ENCODE results near the gene HIGD1C. TPM values are rescaled to one million over a fixed set of nuclear protein-coding genes. Genes with fewer than 3 reads are reported as not detected.

Gene HIGD1C
- total RNA-seq, 4 donors from 2014 or later: not detected

GRCh38 chr12:50918584-50919316 lies 33.6 kb upstream of the HIGD1C start:
- no peaks in the 10 kb centered on the region for H3K36me3 ChIP-seq
- no peak overlapping the region for H3K4me3 ChIP-seq
- H3K27ac ChIP-seq (replicated peaks in 1 of 4): no peak overlapping the region
- WGBS: 67% methylated on average over 5 of the region's 5 CpGs
- intact Hi-C loops (cut with DNase I): no loop called here
- peaks cover 0 to 24% (median 14%) of the 10 kb centered on the region in 4 donors for H3K9me3 ChIP-seq
- H3K27me3 ChIP-seq: no peaks in the 10 kb centered on the region
- no peak for DNase-seq (ENCODE audit: extremely low spot score)
- peaks cover 19 to 26% (median 24%) of the 10 kb centered on the region in 4 donors for H3K4me1 ChIP-seq
- TF ChIP-seq EP300 (IDR thresholded peaks at IDR 0.05): no peak
- TF ChIP-seq CTCF (IDR thresholded peaks at IDR 0.05): no peak
- TF ChIP-seq POLR2A (IDR thresholded peaks at IDR 0.05; ENCODE audit: low read depth): no peak
- TF ChIP-seq POLR2AphosphoS5 (IDR thresholded peaks at IDR 0.05): no peak

GRCh38 chr12:50922820-50923219 lies 29.5 kb upstream of the HIGD1C start:
- TF ChIP-seq EP300 (IDR thresholded peaks at IDR 0.05) (no peak), CTCF (IDR thresholded peaks at IDR 0.05) (no peak), POLR2A (IDR thresholded peaks at IDR 0.05; ENCODE audit: low read depth) (no peak), POLR2AphosphoS5 (IDR thresholded peaks at IDR 0.05) (peak in 1 of 2 donors; percentile 83)
- peak overlapping the region; percentile 72 to 91 (median 83) for H3K4me3 ChIP-seq
- H3K36me3 ChIP-seq: no peaks in the 10 kb centered on the region
- peak overlapping the region; percentile 87 to 91 (median 88) for H3K27ac ChIP-seq (replicated peaks in 1 of 4)
- H3K4me1 ChIP-seq: peaks cover 24 to 39% (median 34%) of the 10 kb centered on the region in 4 donors
- no peaks in the 10 kb centered on the region for H3K27me3 ChIP-seq
- no peaks in the 10 kb centered on the region for H3K9me3 ChIP-seq
- DNase-seq (ENCODE audit: extremely low spot score): no peak
- 15% methylated on average over 3 of the region's 3 CpGs for WGBS
- intact Hi-C loops (cut with DNase I): loop anchor here (5.0 kb wide), 2 partner anchors 64 to 96 kb away; no protein-coding TSS in a partner anchor

DNA sequence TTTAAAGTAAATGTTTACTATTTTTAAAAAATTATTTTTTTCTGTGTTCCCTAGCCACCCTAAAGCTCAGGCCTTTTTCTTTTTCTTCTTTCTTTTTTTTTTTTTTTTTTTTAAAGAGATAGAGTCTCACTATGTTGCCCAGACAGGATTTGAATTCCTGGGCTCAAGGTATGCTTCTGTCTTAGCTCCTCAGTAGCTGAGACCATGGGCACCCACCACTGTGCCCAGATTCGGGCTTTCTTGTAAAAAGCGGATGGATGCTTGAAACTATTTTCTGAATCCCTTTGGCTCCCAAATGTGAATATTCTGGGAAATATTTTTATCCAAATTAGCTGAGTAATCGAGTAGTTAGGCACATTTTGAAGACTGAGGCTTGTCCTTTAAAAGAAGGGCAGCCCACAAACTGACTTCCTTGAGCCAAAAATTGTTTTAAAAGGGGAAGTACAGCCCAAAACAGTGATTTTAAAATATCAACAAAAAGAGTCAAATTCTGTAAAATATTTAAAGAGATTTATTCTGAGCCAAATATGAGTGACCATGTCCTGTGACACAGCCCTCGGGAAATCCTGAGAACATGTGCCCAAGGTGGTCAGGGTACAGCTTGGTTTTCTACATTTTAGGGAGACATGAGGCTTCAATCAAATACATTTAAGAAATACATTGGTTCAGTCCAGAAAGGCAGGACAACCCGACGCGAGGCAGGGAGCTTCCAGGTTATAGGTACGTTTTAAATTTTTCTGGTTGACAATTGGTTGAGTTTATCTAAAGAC lies 28.8 kb upstream of the HIGD1C start:
- no peaks in the 10 kb centered on the region for H3K27me3 ChIP-seq
- DNase-seq (ENCODE audit: extremely low spot score): no peak
- TF ChIP-seq POLR2AphosphoS5 (IDR thresholded peaks at IDR 0.05): no peak
- no peak for TF ChIP-seq POLR2A (IDR thresholded peaks at IDR 0.05; ENCODE audit: low read depth)
- TF ChIP-seq CTCF (IDR thresholded peaks at IDR 0.05): no peak
- no peak for TF ChIP-seq EP300 (IDR thresholded peaks at IDR 0.05)
- H3K4me3 ChIP-seq: peak overlapping the region; percentile 72 to 91 (median 83)
- peak overlapping the region; percentile 87 to 91 (median 88) for H3K27ac ChIP-seq (replicated peaks in 1 of 4)
- H3K9me3 ChIP-seq: no peaks in the 10 kb centered on the region
- peaks cover 31 to 46% (median 41%) of the 10 kb centered on the region in 4 donors for H3K4me1 ChIP-seq
- peaks cover 0 to 3% (median 0%) of the 10 kb centered on the region in 4 donors for H3K36me3 ChIP-seq
- intact Hi-C loops (cut with DNase I): loop anchor here (5.0 kb wide), 2 partner anchors 64 to 96 kb away; no protein-coding TSS in a partner anchor
- WGBS: 32% methylated on average over 8 of the region's 8 CpGs

- no peak for DNase-seq (ENCODE audit: extremely low spot score)
- Histone ChIP-seq H3K9me3 (no peaks in the 10 kb centered on the region), H3K36me3 (peaks cover 0 to 3% (median 0%) of the 10 kb centered on the region in 4 donors), H3K4me1 (peaks cover 32 to 51% (median 47%) of the 10 kb centered on the region in 4 donors), H3K27me3 (no peaks in the 10 kb centered on the region), H3K4me3 (peak overlapping the region; percentile 72 to 91 (median 83)), H3K27ac (replicated peaks in 1 of 4) (peak overlapping the region; percentile 87 to 91 (median 88))
- WGBS: 2% methylated on average over 4 of the region's 4 CpGs
- TF ChIP-seq EP300 (IDR thresholded peaks at IDR 0.05) (no peak), CTCF (IDR thresholded peaks at IDR 0.05) (no peak), POLR2A (IDR thresholded peaks at IDR 0.05; ENCODE audit: low read depth) (no peak), POLR2AphosphoS5 (IDR thresholded peaks at IDR 0.05) (no peak)
- intact Hi-C loops (cut with DNase I): loop anchor here (5.0 kb wide), 2 partner anchors 63 to 97 kb away; no protein-coding TSS in a partner anchor
Observed at GRCh38 chr12:50924131-50924438, 28.3 kb upstream of the HIGD1C start.

Measured in esophagus muscularis mucosa (tissue), 4 donors.